ENCODE results near the gene MYOZ1.
A peak's percentile ranks its signal among the peaks of the same experiment; 100 is the strongest.

Gene MYOZ1

GRCh38 chr10:73655257-73655989 is 14.1 kb upstream of the MYOZ1 start:
- no peak for TF ChIP-seq CTCF (IDR thresholded peaks at IDR 0.05; ENCODE audit: low read depth, low read length)
- no peak overlapping the region for H3K4me3 ChIP-seq (ENCODE audit: low read depth, low read length)

- TF ChIP-seq CTCF (IDR thresholded peaks at IDR 0.05; ENCODE audit: low read depth, low read length), result no peak
- no peak overlapping the region for H3K4me3 ChIP-seq (ENCODE audit: low read depth, low read length)
Observed at GRCh38 chr10:73653701-73654100, 12.4 kb upstream of the MYOZ1 start.

GRCh38 chr10:73653195-73653594 is 11.9 kb upstream of the MYOZ1 start:
- TF ChIP-seq CTCF (IDR thresholded peaks at IDR 0.05; ENCODE audit: low read depth, low read length), result no peak
- no peak overlapping the region for H3K4me3 ChIP-seq (ENCODE audit: low read depth, low read length)

GRCh38 chr10:73650537-73651331 is 9.5 kb upstream of the MYOZ1 start:
- H3K4me3 ChIP-seq (ENCODE audit: low read depth, low read length), result no peak overlapping the region
- TF ChIP-seq CTCF (IDR thresholded peaks at IDR 0.05; ENCODE audit: low read depth, low read length), result no peak

- H3K4me3 ChIP-seq (ENCODE audit: low read depth, low read length), result 0 out of 2 replicates have a peak overlapping the region, but pooled peaks have one; percentile 22
- TF ChIP-seq CTCF (IDR thresholded peaks at IDR 0.05; ENCODE audit: low read depth, low read length), result no peak
Observed at GRCh38 chr10:73649876-73650536, 8.7 kb upstream of the MYOZ1 start.

GRCh38 chr10:73648975-73649829 is 7.9 kb upstream of the MYOZ1 start:
- TF ChIP-seq CTCF (IDR thresholded peaks at IDR 0.05; ENCODE audit: low read depth, low read length), result no peak

More at GRCh38 chr10:73648975-73649829, 7.9 kb upstream of the MYOZ1 start:
- H3K4me3 ChIP-seq (ENCODE audit: low read depth, low read length), result 0 out of 2 replicates have a peak overlapping the region, but pooled peaks have one; percentile 22

Measured in WI38 (cell line).